AG10803 (cell line): ENCODE data around the gene ZNF407.

Experiments used
- DNase-seq: peaks from one replicate; pipeline ENCODE4 v3.0.0; 2010; ENCODE audit warnings: low read depth
- H3K4me3 ChIP-seq: 2 replicates; pipeline ENCODE4 v1.5.1; 2011; ENCODE audit warnings: mild to moderate bottlenecking, low read length, control low read depth
- CTCF ChIP-seq: conservative IDR thresholded peaks from 2 replicates; pipeline ENCODE4 v1.5.1; 2011; ENCODE audit warnings: mild to moderate bottlenecking, low read length, control low read depth, inconsistent platforms

Gene ZNF407

GRCh38 chr18:75109819-75110218, 512.1 kb downstream of the ZNF407 start:
- no peak for TF ChIP-seq CTCF
- DNase-seq, result no peak
- no peak overlapping the region for H3K4me3 ChIP-seq

GRCh38 chr18:75110311-75110710, 512.6 kb downstream of the ZNF407 start:
- no peak for DNase-seq
- TF ChIP-seq CTCF, result no peak
- no peak overlapping the region for H3K4me3 ChIP-seq

GRCh38 chr18:75110846-75111415, 513.3 kb downstream of the ZNF407 start:
- DNase-seq, result no peak
- H3K4me3 ChIP-seq, result no peak overlapping the region
- TF ChIP-seq CTCF, result no peak

GRCh38 chr18:75111760-75112159, 514.1 kb downstream of the ZNF407 start:
- TF ChIP-seq CTCF, result no peak
- DNase-seq, result no peak
- no peak overlapping the region for H3K4me3 ChIP-seq

GRCh38 chr18:75112186-75113096, 514.8 kb downstream of the ZNF407 start:
- no peak for DNase-seq
- TF ChIP-seq CTCF, result no peak
- H3K4me3 ChIP-seq, result no peak overlapping the region

GRCh38 chr18:75113455-75113854, 515.8 kb downstream of the ZNF407 start:
- H3K4me3 ChIP-seq, result no peak overlapping the region
- TF ChIP-seq CTCF, result no peak
- no peak for DNase-seq
